ENCODE data around the gene FABP7. TPM values are rescaled to one million over a fixed set of nuclear protein-coding genes. Genes with fewer than 3 reads are reported as not detected.

FABP7 gene
- polyA plus RNA-seq, 4 donors, result 0.16 to 1.0 TPM; not detected in 2

DNA sequence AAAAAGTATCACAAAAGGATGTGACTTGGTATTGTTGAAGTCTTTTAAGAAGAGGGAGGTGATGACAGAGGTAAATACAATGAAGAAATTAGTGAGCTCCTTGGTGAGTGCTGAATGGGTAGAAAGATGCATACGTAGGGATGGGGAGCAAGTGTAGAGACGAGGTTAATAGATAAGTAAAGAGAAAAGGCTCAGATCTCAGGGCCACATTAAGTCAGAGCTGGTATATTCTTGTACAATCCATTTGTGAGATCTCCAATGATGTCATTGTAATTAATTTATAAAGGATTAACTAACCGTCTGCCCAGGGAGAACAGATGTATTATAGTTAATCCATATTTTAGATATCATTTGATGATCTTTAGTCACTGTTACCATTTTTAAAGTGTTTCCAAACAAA lies 52.9 kb downstream of the FABP7 start:
- no peak for DNase-seq (ENCODE audit: low read depth in 4 of 4, low spot score in 2 of 4)

DNA sequence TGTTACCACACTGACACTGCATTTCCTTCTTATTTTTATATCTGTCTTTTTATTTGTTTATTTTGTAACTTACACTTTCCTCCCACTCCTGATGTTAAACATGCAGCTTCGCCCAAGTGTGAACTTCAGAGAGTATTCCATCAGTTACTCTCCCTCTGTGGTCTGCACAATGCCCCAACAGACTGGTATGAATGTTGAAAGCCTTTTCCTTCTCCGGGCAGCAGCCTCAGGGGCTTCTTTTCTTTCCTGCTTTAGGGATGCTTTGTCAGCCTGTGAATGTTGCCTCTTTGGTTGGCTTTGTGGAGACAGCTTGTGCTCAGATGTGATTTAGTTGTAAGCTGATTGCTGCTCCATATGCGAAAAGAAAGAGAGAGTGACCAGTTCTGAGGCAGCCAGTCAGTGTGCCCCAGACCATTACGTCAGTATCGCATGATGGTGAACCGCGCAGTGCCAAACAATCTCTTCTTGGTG lies 53.5 kb downstream of the FABP7 start:
- DNase-seq (ENCODE audit: low read depth in 4 of 4, low spot score in 2 of 4), result peak; percentile 23 to 41 (median 36)

Other genes starting within 250 kb of the FABP7 start
- gene PKIB, start 169.3 kb upstream of the FABP7 start, polyA plus RNA-seq (ENCODE audit: insufficient read length in 4 of 4), result 1 to 10 TPM; 1.1 to 2.2 (median 1.8) TPM
- gene SMPDL3A, start 9.5 kb downstream of the FABP7 start, polyA plus RNA-seq (ENCODE audit: insufficient read length in 4 of 4), result 10 to 100 TPM; 10.5 to 18.8 (median 14.1) TPM
- gene CLVS2, start 216.5 kb downstream of the FABP7 start, polyA plus RNA-seq (ENCODE audit: insufficient read length in 4 of 4), result under 1 TPM; 0.17 to 0.28 (median 0.22) TPM